HepG2 (cell line): ENCODE data around the gene GPATCH8. TPM values are rescaled to one million over a fixed set of nuclear protein-coding genes. Genes with fewer than 3 reads are reported as not detected.

Source experiments
- ATAC-seq: fragments of 200-7000 bp; cut with Tn5 transposase; 3 replicates; pipeline ENCODE4 v1.9.1; 2020; ENCODE audit warnings: mild to moderate bottlenecking, moderate library complexity
- BruUV-seq: library from RNA; stranded (reverse); fragments of 400-500 nt; replicated peaks from 2 replicates; lab custom pipeline; 2021; lab: Mats Ljungman, UMichigan
- CTCF ChIA-PET: fragments of 300-600 bp; formaldehyde crosslinking; extraction: SDS; loops from one replicate; lab custom pipeline; 2021; ENCODE audit warnings: low total read pairs, inconsistent platforms, low intra/inter-chr PET ratio; lab: Yijun Ruan, JAX
- POLR2A ChIA-PET: fragments of 350-600 bp; sonication (Branson Sonifier 250); formaldehyde crosslinking; loops from one replicate; lab custom pipeline; 2020; ENCODE audit warnings: antibody characterized with exemption, inconsistent platforms; lab: Yijun Ruan, JAX
- DNase-seq: peaks from one replicate; pipeline ENCODE4 v3.0.0-alpha.2; 2015; ENCODE audit warnings: low spot score
- FAIRE-seq: peaks from 3 replicates; lab custom pipeline; 2011; peaks lifted over from hg19 to GRCh38; lab: Jason Lieb, UNC
- H2AFZ ChIP-seq: one replicate; pipeline ENCODE4 v1.6.1; 2011; ENCODE audit warnings: low read length, inconsistent platforms
- H3K27ac ChIP-seq: fragments of 300-600 bp; 3 replicates; pipeline ENCODE4 v1.8.0; 2011; ENCODE audit warnings: mixed run types, mild to moderate bottlenecking, mixed read lengths, low read length, inconsistent platforms; ENCODE audit not compliant: insufficient read depth; ENCODE audit errors: extremely low read length
- H3K27me3 ChIP-seq, 2 experiments: fragments of 200-600 bp in 1 of 2; 2 replicates in 1 of 2; 3 replicates in 1 of 2; pipeline versions ENCODE4 v1.6.0 to v1.8.0; 2011; ENCODE audit warnings: low read length in 2 of 2, mild to moderate bottlenecking in 2 of 2, moderate library complexity in 2 of 2, inconsistent platforms in 1 of 2; ENCODE audit not compliant: insufficient read depth in 2 of 2, control insufficient read depth in 1 of 2
- H3K36me3 ChIP-seq, 2 experiments: fragments of 200-600 bp in 1 of 2; replicated peaks in 1 of 2; 2 replicates in 1 of 2; 3 replicates in 1 of 2; pipeline versions ENCODE4 v1.5.1 to v1.8.0; 2011; ENCODE audit warnings: low read length in 2 of 2, inconsistent platforms in 1 of 2; ENCODE audit not compliant: insufficient read depth in 2 of 2, control insufficient read depth in 1 of 2
- H3K4me1 ChIP-seq: 2 replicates; pipeline ENCODE4 v1.5.1; 2012; ENCODE audit warnings: low read length, inconsistent platforms; ENCODE audit not compliant: insufficient read depth
- H3K4me2 ChIP-seq: 2 replicates; pipeline ENCODE4 v1.6.0; 2011; ENCODE audit warnings: low read depth, low read length, inconsistent platforms
- H3K4me3 ChIP-seq, 3 experiments: fragments of 200-600 bp in 1 of 3; sonication (generic), shearing (Covaris generic) in 1 of 3; replicated peaks in 1 of 3; 2 replicates each; pipeline ENCODE4 v1.5.1; 2011 to 2016; ENCODE audit warnings: low read length in 3 of 3, inconsistent platforms in 2 of 3, low read depth in 2 of 3, mild to moderate bottlenecking in 2 of 3, control low read depth in 1 of 3, mixed read lengths in 1 of 3; ENCODE audit not compliant: insufficient read depth in 1 of 3
- H3K79me2 ChIP-seq: one replicate; pipeline ENCODE4 v1.6.1; 2011; ENCODE audit warnings: low read length, inconsistent platforms; ENCODE audit not compliant: insufficient read depth
- H3K9ac ChIP-seq: 2 replicates; pipeline ENCODE4 v1.6.0; 2011; ENCODE audit warnings: mild to moderate bottlenecking, low read depth, low read length, inconsistent platforms; ENCODE audit not compliant: insufficient read depth
- H3K9me3 ChIP-seq: 2 replicates; pipeline ENCODE4 v1.5.1; 2012; ENCODE audit warnings: mild to moderate bottlenecking, low read length
- H4K20me1 ChIP-seq: 2 replicates; pipeline ENCODE4 v1.6.0; 2011; ENCODE audit warnings: inconsistent platforms, mild to moderate bottlenecking, low read length, moderate library complexity; ENCODE audit not compliant: insufficient read depth
- ARNTL ChIP-seq: sonication (generic); formaldehyde crosslinking; IDR thresholded peaks from 2 replicates; pipeline ENCODE4 v1.4.0; 2020; ENCODE audit warnings: mild to moderate bottlenecking, missing genetic modification reagents
- CCDC6 ChIP-seq: sonication (generic); formaldehyde crosslinking; IDR thresholded peaks from 2 replicates; pipeline ENCODE4 v1.8.1; 2022; ENCODE audit warnings: mild to moderate bottlenecking, missing genetic modification reagents, moderate library complexity
- CHCHD3 ChIP-seq: sonication (generic); formaldehyde crosslinking; IDR thresholded peaks from 2 replicates; pipeline ENCODE4 v1.8.0; 2022; ENCODE audit warnings: mild to moderate bottlenecking, missing genetic modification reagents, moderate library complexity
- CREM ChIP-seq, 2 experiments: sonication (generic) in 1 of 2; formaldehyde crosslinking in 1 of 2; IDR thresholded peaks; 2 replicates each; pipeline versions ENCODE4 v1.4.0 to v1.6.1; 2016 to 2020; ENCODE audit warnings: antibody characterized with exemption in 1 of 2, mild to moderate bottlenecking in 1 of 2, missing genetic modification reagents in 1 of 2
- FOXM1 ChIP-seq: sonication (generic); formaldehyde crosslinking; IDR thresholded peaks from 2 replicates; pipeline ENCODE4 v1.5.0; 2020; ENCODE audit warnings: missing genetic modification reagents
- PAWR ChIP-seq: sonication (generic); formaldehyde crosslinking; IDR thresholded peaks from 2 replicates; pipeline ENCODE4 v1.4.0; 2020; ENCODE audit warnings: missing genetic modification reagents, mild to moderate bottlenecking, borderline replicate concordance
- SIN3B ChIP-seq: fragments of 150-350 bp; IDR thresholded peaks from 2 replicates; pipeline ENCODE4 v1.6.1; 2014; ENCODE audit warnings: low read length
- SP1 ChIP-seq, 2 experiments: fragments of 450-650 bp in 1 of 2; sonication (generic) in 1 of 2; formaldehyde crosslinking in 1 of 2; IDR thresholded peaks; 2 replicates each; pipeline versions ENCODE4 v1.4.0 to v1.6.1; 2016 to 2020; ENCODE audit warnings: missing genetic modification reagents in 1 of 2
- ZNF121 ChIP-seq: sonication (generic); formaldehyde crosslinking; IDR thresholded peaks from 2 replicates; pipeline ENCODE4 v1.5.0; 2020; ENCODE audit warnings: mild to moderate bottlenecking, missing genetic modification reagents
- ZNF550 ChIP-seq: sonication (generic); formaldehyde crosslinking; IDR thresholded peaks from 2 replicates; pipeline ENCODE4 v1.4.0; 2020; ENCODE audit warnings: mild to moderate bottlenecking, missing genetic modification reagents, borderline replicate concordance
- ZNF737 ChIP-seq: sonication (generic); formaldehyde crosslinking; IDR thresholded peaks from 2 replicates; pipeline ENCODE4 v1.5.0; 2020; ENCODE audit warnings: missing genetic modification reagents, mild to moderate bottlenecking, borderline replicate concordance
- ZNF766 ChIP-seq: sonication (generic); formaldehyde crosslinking; IDR thresholded peaks from 2 replicates; pipeline ENCODE4 v1.5.0; 2020; ENCODE audit warnings: missing genetic modification reagents, borderline replicate concordance
- ZSCAN20 ChIP-seq: sonication (generic); formaldehyde crosslinking; IDR thresholded peaks from 2 replicates; pipeline ENCODE4 v1.4.0; 2020; ENCODE audit warnings: missing genetic modification reagents, mild to moderate bottlenecking, borderline replicate concordance
- WGBS: methylation state at CpG from one replicate; pipeline ENCODE4 v1.1.6; 2017; ENCODE audit warnings: low lambda C conversion rate; 5-methylcytosine and 5-hydroxymethylcytosine counted together
- in situ Hi-C: cut with HindIII; loops from 2 replicates; pipeline ENCODE4 v1.10.0; 2017; ENCODE audit warnings: low pct_unique_long_range_greater_than_20kb; ENCODE audit not compliant: extremely low pct_ligation_motif_present
- intact Hi-C: fragments of 100-400 bp; cut with micrococcal nuclease; formaldehyde crosslinking; loops from one replicate; pipeline ENCODE4 v1.10.0; 2022; ENCODE audit not compliant: unreplicated experiment
- polyA plus RNA-seq, 8 experiments: library from polyadenylated mRNA; depleted of rRNA in 3 of 8; stranded (reverse) in 7 of 8; unstranded in 1 of 8; fragments of >200 nt; fragmentation: Illumina TruSeq in 4 of 8; extraction: Trizol in 4 of 8; gene quantifications; 2 replicates each; pipeline versions ENCODE4 v1.2.1 to v1.2.3, GENCODE V29; 2011 to 2016; ENCODE audit warnings: low read depth in 4 of 8, missing spikeins in 1 of 8, mixed read lengths in 1 of 8; ENCODE audit not compliant: insufficient read depth in 1 of 8
- total RNA-seq, 5 experiments: library from RNA; depleted of rRNA; stranded (reverse); fragments of >200 nt; fragmentation: Illumina TruSeq; extraction: Trizol; gene quantifications; 2 replicates each; pipeline ENCODE4 v1.2.3, GENCODE V29; 2016; ENCODE audit warnings: low read depth in 1 of 5
- TF ChIP-seq, protein P1 (sequence below): sonication (generic); formaldehyde crosslinking; IDR thresholded peaks from 2 replicates; pipeline ENCODE4 v1.4.0; 2020; ENCODE audit warnings: missing genetic modification reagents, mild to moderate bottlenecking, borderline replicate concordance
- TF ChIP-seq, protein P2 (sequence below): sonication (generic); formaldehyde crosslinking; IDR thresholded peaks from 2 replicates; pipeline ENCODE4 v1.8.0; 2022; ENCODE audit warnings: mild to moderate bottlenecking, missing genetic modification reagents; ENCODE audit not compliant: insufficient replicate concordance
- TF ChIP-seq, protein P3 (sequence below): sonication (generic); formaldehyde crosslinking; IDR thresholded peaks from 2 replicates; pipeline ENCODE4 v1.4.0; 2020; ENCODE audit warnings: missing genetic modification reagents, borderline replicate concordance

Gene GPATCH8
- total and polyA plus RNA-seq, 2 of the 13 experiments (the other 11 are each of a cell fraction or from before 2014, with no cell fraction given) = 20.7 to 21.5 TPM

DNA sequence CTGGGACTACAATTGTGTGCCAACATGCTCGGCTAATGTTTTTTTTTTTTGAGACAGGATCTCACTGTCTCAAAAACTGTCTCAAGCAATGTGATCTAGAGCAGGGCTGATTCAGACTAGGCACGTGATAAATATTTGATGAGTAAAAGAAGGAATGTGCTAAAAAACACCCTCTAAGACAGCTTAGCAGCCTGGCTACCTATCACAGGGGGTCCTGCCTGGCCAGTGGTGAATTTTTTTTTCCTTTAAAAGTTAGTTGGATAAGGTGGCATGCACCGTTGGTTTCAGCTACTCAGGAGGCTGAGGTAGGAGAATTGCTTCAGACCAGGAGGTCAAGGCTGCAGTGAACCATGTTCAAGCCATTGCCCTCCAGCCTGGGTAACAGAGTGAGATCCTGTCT lies 14.8 kb upstream of the GPATCH8 start:
- 2% methylated on average over 3 of the region's 3 CpGs for WGBS
- in situ Hi-C loops (no loop called here), intact Hi-C loops (no loop called here)
- ATAC-seq = no peak
- DNase-seq = no peak
- no peak overlapping the region for H2AFZ ChIP-seq
- H4K20me1 ChIP-seq = no peaks in the 10 kb centered on the region
- FAIRE-seq = no peak
- no peaks in the 10 kb centered on the region for H3K36me3 ChIP-seq
- H3K27me3 ChIP-seq = no peaks in the 10 kb centered on the region; a peak in 2 of 5 replicates
- ChIA-PET CTCF (no interaction called here), POLR2A (no interaction called here)
- no peaks in the 10 kb centered on the region for H3K9me3 ChIP-seq
- H3K4me3 ChIP-seq = no peak overlapping the region
- H3K79me2 ChIP-seq = no peaks in the 10 kb centered on the region
- peaks cover 16% of the 10 kb centered on the region for H3K4me1 ChIP-seq
- H3K4me2 ChIP-seq = no peak overlapping the region
- H3K9ac ChIP-seq = no peak overlapping the region
- H3K27ac ChIP-seq = no peak overlapping the region
- no TSS peak for BruUV-seq
- TF ChIP-seq ZSCAN20 (CRISPR knock-in tag) = no peak
- TF ChIP-seq FOXM1 (CRISPR knock-in tag) = no peak
- TF ChIP-seq CREM (IDR thresholded peaks at IDR 0.05) = no peak
- no peak for TF ChIP-seq CREM (CRISPR knock-in tag; IDR thresholded peaks at IDR 0.05)
- no peak for TF ChIP-seq CHCHD3
- TF ChIP-seq CCDC6 (CRISPR knock-in tag) = no peak
- TF ChIP-seq, protein P1, sequence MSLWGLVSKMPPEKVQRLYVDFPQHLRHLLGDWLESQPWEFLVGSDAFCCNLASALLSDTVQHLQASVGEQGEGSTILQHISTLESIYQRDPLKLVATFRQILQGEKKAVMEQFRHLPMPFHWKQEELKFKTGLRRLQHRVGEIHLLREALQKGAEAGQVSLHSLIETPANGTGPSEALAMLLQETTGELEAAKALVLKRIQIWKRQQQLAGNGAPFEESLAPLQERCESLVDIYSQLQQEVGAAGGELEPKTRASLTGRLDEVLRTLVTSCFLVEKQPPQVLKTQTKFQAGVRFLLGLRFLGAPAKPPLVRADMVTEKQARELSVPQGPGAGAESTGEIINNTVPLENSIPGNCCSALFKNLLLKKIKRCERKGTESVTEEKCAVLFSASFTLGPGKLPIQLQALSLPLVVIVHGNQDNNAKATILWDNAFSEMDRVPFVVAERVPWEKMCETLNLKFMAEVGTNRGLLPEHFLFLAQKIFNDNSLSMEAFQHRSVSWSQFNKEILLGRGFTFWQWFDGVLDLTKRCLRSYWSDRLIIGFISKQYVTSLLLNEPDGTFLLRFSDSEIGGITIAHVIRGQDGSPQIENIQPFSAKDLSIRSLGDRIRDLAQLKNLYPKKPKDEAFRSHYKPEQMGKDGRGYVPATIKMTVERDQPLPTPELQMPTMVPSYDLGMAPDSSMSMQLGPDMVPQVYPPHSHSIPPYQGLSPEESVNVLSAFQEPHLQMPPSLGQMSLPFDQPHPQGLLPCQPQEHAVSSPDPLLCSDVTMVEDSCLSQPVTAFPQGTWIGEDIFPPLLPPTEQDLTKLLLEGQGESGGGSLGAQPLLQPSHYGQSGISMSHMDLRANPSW (CRISPR knock-in tag) = no peak
- TF ChIP-seq PAWR (CRISPR knock-in tag) = no peak
- TF ChIP-seq, protein P2, sequence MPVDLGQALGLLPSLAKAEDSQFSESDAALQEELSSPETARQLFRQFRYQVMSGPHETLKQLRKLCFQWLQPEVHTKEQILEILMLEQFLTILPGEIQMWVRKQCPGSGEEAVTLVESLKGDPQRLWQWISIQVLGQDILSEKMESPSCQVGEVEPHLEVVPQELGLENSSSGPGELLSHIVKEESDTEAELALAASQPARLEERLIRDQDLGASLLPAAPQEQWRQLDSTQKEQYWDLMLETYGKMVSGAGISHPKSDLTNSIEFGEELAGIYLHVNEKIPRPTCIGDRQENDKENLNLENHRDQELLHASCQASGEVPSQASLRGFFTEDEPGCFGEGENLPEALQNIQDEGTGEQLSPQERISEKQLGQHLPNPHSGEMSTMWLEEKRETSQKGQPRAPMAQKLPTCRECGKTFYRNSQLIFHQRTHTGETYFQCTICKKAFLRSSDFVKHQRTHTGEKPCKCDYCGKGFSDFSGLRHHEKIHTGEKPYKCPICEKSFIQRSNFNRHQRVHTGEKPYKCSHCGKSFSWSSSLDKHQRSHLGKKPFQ (CRISPR knock-in tag) = no peak
- no peak for TF ChIP-seq ZNF766
- no peak for TF ChIP-seq ARNTL (CRISPR knock-in tag)
- TF ChIP-seq SP1 (IDR thresholded peaks at IDR 0.05) = no peak
- no peak for TF ChIP-seq SP1 (CRISPR knock-in tag; IDR thresholded peaks at IDR 0.05)
- TF ChIP-seq, protein P3, sequence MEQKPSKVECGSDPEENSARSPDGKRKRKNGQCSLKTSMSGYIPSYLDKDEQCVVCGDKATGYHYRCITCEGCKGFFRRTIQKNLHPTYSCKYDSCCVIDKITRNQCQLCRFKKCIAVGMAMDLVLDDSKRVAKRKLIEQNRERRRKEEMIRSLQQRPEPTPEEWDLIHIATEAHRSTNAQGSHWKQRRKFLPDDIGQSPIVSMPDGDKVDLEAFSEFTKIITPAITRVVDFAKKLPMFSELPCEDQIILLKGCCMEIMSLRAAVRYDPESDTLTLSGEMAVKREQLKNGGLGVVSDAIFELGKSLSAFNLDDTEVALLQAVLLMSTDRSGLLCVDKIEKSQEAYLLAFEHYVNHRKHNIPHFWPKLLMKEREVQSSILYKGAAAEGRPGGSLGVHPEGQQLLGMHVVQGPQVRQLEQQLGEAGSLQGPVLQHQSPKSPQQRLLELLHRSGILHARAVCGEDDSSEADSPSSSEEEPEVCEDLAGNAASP (CRISPR knock-in tag) = no peak
- no peak for TF ChIP-seq ZNF737 (CRISPR knock-in tag)
- TF ChIP-seq ZNF121 (CRISPR knock-in tag) = no peak
- TF ChIP-seq SIN3B = no peak
- TF ChIP-seq ZNF550 (CRISPR knock-in tag) = no peak
